WI38 (cell line): Measurements from ENCODE around the gene HS3ST6.

Experiments used
- H3K4me3 ChIP-seq: 2 replicates; pipeline ENCODE4 v1.5.1; 2011; ENCODE audit warnings: low read depth, mild to moderate bottlenecking, control low read depth, low read length
- TF ChIP-seq, protein P1 (sequence below): IDR thresholded peaks from 2 replicates; pipeline ENCODE4 v1.5.1; 2012; ENCODE audit warnings: low read depth, mild to moderate bottlenecking, control low read depth, low read length

Gene HS3ST6

DNA sequence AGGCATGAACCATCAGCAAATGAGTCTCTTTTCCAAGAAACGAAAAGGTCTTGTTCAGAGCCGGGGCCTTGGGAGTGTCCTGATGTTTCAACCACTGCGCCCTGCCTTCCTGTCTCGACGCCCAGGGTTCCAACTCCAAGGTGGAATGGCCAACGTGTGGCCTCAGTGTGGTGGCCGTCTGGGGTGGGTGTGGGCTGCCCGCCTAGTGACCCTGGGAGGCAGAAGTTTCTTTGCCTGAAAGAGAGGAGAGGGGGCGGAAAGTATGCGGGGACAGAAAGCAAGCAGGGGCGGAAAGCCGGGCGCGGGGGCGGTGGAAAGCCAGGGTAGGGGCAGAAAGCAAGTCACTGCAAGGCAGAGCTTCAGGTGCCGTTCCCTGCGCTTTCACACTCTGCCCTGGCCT, 20.7 kb upstream of the HS3ST6 start:
- no peak overlapping the region for H3K4me3 ChIP-seq
- TF ChIP-seq, protein P1, sequence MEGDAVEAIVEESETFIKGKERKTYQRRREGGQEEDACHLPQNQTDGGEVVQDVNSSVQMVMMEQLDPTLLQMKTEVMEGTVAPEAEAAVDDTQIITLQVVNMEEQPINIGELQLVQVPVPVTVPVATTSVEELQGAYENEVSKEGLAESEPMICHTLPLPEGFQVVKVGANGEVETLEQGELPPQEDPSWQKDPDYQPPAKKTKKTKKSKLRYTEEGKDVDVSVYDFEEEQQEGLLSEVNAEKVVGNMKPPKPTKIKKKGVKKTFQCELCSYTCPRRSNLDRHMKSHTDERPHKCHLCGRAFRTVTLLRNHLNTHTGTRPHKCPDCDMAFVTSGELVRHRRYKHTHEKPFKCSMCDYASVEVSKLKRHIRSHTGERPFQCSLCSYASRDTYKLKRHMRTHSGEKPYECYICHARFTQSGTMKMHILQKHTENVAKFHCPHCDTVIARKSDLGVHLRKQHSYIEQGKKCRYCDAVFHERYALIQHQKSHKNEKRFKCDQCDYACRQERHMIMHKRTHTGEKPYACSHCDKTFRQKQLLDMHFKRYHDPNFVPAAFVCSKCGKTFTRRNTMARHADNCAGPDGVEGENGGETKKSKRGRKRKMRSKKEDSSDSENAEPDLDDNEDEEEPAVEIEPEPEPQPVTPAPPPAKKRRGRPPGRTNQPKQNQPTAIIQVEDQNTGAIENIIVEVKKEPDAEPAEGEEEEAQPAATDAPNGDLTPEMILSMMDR = no peak

DNA sequence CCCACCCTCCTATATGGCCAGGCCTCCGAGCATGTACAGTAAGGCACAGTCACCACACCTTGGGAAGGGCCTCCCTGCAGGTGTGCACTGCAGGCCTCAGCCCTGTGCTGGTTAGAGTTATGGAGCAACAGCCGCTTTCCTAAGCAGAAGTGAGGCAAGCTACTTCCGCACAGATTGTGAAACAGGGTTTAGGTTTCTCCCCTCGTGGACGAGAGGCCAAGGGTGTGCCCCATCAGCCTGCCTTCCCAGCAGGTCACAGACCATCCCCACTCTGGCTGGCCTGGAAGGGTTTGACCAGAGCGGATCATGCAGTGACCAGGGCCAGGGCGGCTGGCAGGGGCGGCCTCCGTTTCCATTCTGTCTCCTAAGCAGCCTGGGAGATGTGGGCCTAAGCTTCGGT, 20.1 kb upstream of the HS3ST6 start:
- TF ChIP-seq, protein P1 = no peak
- no peak overlapping the region for H3K4me3 ChIP-seq

DNA sequence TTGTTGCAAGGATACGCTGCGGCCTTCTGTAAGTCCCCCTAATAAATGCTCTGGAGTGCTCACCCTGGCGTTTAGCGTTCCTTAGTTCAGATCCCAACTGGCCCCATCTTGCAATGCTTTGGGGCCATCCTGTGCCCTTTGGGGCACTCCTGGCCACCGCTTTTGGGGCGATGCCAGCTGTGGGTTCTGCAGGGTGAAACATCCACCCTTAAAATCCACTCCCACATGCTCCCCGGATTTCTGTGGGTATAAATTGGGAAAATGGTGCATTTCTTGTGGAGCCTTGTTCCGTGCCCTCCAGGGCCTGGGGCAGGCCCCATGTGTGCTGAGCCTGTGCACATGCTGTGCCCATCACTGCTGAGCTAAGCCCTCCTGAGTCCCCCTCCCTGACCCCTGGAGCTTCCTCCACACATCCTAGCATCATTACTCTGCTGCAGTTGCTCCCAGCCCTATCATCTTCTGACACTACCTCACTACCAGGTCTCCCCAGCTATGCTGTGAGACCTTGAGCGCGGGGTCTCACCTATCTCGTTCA, 18.8 kb upstream of the HS3ST6 start:
- no peak overlapping the region for H3K4me3 ChIP-seq
- TF ChIP-seq, protein P1 = no peak

DNA sequence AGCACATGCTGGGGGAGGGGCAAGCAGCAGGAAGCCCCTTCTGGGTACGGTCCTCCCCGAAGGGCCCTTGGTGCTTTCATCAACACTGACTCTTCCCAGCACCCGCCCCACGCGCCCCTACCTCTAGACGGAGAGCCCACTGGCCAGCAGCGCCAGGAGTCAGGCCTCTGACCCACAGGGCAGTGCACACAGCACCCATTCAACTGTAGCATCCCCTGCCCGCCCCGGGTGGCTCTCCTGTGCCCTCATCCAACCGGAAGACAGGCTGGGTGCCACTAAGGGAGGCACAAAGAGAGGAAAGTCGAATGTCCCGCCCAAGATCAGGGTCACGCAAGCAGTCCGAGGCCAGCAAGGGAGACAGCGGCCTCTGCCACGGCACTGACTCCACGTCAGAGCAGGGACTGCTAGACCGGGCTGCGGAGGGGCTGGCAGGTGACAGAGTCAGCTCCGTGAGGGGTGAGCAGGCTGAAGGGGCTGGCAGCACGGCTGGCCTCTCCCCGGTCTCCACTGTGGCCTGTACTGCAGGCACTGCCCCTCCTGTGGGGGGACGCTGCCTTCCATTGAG, 15.0 kb upstream of the HS3ST6 start:
- TF ChIP-seq, protein P1 = no peak

DNA sequence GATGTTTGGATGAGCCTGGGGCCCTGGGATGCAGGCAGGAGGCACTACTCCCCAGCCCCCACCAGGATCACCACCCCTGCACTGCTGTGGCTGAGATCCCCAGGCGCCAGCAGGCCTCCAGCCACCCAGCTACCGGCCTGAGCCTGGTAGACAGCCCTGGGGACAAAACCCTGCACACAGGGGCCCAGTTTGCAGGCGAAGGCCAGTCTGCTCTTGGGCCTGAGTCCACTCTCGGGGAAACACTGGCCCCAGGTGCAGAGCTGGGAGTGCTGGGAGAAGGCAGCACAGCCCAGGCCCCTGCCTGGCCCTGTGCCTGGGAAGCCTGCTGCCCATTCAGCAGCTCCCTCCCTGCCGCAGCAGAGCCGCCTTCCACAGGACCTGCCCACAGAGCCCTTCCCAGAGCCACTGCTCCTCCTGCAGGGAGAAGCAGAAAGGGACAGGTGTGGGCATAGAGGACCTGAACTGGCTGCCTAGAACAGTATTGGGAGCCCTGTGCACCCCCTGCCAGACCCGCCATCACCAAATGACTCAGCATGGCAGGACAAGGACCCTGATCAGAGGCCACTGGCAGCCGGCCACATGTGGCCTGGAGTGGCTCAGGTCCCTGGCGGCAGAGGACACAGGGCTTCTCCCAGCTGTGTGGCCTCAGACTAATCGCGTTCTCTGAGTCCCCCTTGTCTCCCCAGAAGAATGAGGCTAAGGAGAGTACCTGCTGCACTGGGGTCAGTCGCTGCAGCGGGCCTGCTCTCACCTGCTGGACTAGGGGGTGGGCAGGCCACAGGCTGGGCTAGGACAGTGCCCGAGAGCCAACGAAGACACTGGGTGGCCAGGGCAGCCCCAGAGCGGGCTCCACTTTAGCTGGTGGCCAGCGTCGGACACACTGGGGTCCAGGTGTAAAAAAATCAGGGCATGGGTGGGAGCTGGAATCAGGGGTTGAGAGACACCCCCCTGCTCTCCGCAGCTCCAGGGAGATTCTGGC, 14.1 kb upstream of the HS3ST6 start:
- TF ChIP-seq, protein P1 = no peak
- no peak overlapping the region for H3K4me3 ChIP-seq

More for the DNA sequence above, 15.0 kb upstream of the HS3ST6 start:
- no peak overlapping the region for H3K4me3 ChIP-seq

DNA sequence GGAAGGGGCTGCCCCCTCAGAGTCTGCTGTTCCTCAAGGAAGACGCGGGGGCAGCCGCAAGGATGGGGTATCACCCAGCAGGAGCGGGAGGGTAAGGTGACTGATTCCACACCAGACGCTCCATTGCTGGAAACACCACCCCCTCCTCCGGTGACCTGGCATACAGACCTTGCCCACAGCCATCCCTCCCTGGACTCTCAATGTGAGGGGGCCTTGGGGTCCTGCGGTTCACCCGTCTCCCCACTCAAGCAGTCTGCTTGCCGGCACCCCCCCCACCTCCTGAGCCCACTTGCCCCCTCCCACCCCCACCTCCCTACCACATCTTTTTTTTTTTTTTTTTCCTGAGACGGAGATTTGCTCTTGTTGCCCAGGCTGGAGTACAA, 12.1 kb upstream of the HS3ST6 start:
- H3K4me3 ChIP-seq = no peak overlapping the region
- TF ChIP-seq, protein P1 = no peak
